NCI-H748 treated with DMSO at 0.1 percent for 48 hours (cell line): ENCODE data around the gene PAWR.
"Not testable (repeated sequence)": the region's sequence is repeated elsewhere in the genome, so short reads cannot be mapped to it uniquely, and the experiment has no call there.

Source experiments
- DNase-seq: peaks from one replicate; lab custom pipeline; 2025; lab: John Stamatoyannopoulos, UW

The PAWR gene

DNA sequence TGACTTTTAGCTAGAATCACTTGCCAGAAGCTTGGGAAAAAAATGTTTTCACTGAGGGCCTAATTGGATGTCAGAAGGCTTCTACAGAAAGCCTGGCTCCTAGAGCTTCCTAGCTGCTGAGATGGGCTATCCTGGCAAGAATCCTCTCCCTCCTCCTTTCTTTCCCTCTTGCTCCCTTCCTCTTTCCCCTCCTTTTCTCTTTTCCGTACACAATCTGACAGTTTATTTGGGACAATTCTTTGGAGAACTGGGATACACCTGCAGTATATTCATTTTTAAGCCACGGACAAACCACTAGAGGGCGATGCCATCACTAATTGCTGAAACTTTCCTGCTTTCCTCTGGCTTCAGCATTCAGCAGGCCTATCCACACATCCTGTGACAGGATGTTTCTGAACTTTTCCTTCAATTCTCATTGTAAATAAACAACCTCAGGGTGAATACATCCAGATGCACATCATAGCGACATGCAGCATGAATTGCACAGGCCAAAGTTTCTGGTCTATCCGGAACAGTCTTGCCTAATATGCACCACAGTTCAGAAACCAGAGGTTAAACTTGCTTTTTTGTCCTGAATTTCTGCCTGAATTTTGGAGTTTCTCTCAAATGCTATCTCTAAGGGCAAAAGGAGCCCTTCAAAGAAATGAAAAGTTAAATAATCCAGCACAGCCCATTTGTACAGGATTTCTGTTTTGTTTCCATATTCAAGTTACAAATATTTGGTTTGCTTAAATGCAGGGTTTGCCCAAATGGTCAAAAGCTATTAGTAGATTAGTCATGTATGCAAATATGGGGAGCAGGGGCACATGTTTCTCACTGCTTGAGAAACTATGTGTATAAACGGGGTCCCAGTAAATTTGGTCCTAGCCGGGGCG lies 142.8 kb downstream of the PAWR start:
- DNase-seq, result peak; percentile 18

DNA sequence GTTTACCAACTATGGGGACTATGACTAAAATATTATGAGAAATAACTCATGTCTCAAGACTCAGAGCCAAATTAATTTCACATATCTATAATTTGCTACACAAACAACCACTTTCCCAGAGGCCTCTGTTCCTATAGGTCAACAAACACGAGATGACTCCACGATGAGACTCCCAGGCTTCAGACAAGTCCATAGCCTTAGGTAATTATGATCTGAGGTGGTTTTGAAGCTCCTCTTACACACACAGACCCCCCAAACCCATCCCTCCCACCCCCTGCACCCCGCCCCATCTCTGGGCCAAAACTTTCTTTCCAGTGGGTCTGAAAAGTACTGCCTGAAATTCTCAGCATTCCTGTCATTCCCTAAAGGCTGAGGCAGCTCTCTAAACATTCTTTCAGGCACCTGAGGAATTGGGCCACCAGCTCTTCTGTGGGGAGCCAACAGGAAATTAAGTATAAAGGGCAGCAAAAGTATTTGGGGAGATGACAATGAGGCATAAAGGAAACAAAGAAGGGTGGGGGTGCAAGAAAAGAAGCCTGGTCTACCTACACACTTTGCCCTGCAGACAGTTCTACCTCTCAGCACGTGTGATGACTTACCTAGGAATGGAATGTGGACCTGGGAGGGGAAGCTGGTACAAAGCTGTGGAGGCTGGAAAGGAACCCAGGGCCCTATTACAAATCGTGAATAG lies 143.6 kb downstream of the PAWR start:
- no peak for DNase-seq

DNA sequence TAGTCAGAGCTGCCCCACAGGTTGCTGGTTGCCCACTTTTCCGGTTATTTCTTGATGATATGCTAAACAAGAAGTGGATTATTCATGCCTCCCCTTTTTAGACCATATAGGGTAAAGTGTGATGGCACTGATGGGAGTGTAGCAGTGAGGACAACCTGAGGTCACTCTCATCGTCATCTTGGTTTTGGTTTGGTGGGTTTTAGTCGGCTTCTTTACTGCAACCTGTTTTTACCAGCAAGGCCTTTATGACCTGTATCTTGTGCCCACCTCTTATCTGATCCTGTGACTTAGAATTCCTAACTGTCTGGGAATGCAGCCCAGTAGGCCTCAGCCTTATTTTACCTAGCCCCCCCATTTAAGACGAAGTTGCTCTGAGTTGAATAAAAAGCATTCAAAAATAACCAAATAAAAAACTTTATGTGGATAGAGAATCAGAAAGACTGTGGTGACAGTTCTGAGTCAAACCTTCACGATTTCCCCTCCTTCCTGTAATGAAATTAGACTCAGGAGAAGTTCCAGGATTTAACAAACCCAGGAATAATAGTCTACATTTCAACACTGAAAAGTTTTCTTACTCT lies 144.2 kb downstream of the PAWR start:
- DNase-seq, result no peak

DNA sequence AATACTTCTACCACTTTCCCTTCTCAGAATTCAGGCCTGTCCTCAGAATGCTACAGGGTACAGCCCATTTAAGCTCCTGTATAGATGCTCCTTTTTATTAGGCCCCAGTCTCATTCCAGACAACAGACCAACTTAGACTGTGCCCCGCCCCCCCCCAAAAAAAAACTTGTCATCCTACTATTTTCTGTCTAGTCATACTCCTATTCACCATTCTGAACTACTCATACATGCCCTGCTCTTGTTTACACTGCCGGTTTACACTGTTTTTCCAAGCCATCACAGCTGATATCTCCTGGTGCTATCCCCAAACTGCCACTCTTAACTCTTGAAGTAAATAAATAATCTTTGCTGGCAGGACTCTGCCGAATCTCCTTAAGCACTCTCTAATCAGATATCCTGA lies 146.3 kb downstream of the PAWR start:
- not testable (repeated sequence) for DNase-seq

DNA sequence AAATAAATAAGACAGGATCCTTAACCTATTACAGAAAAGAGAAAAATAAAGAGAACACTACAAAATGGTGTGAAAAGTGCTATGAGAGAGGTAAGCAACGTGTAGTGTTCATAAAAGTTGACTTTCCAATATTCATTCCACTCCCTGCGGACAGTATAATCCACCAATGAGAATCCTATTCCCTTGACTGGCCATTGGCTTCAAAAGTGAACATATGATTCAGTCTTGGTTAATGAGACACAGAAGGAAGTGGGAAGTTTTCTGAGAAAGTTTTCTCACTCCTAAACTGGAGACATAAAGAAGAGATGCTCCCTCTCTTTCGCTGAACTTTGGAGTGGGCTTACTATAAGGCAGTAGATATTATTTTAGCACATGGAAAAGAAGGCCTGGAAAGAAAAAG lies 153.1 kb downstream of the PAWR start:
- no peak for DNase-seq

DNA sequence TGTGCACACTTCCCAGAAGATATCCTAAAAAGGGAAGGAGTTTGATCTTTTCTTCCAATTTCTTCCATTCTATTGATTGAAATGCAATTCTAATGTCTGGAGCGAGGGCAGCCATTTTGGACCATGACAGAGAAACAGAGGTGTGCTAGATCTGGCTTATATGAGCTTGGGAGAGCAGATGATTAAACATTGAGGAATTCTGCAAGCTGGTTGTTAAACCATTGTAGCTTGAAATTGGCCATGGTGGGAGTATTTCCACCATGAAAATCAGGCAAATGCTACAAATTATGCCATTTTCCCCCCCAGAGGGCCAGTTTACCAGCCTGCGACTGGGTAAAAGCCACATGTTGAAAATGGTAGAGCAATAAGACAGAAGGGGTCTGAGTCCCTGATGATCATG lies 155.0 kb downstream of the PAWR start:
- DNase-seq, result no peak
